ENCODE data around the gene BAIAP3.

DNA sequence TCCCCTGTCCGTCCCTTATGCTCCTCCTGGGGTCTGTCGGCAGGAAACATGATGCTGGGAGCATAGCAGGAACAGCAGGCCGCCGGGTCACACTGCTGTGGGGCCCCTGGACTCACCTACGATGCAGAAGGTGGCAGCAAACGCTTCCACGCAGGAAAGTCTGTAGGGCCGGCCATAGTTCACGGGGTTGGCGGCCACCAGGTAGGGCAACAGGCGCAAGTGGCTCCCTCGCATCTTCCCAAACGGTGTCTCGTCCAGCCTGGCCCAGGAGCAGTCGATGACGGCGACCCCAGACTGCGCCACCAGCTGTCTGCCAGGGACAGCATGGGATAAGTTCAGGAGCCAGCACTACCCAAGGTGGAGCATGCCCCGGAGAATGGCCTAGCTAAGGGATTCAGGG, 17.2 kb downstream of the BAIAP3 start:
- TF ChIP-seq EZH2phosphoT487 (IDR thresholded peaks at IDR 0.05; ENCODE audit: insufficient read depth, low read depth) (no peak), EZH2 (IDR thresholded peaks at IDR 0.05; ENCODE audit: insufficient read depth, poor library complexity, severe bottlenecking) (no peak)
